Keratinocyte (primary cell): ENCODE data around the gene CREG2.

ENCODE experiments used
- EZH2 ChIP-seq: IDR thresholded peaks from one replicate; pipeline ENCODE4 v1.6.1; 2012; ENCODE audit warnings: inconsistent platforms, mild to moderate bottlenecking, low read length, moderate library complexity
- TF ChIP-seq, protein P1 (sequence below), 3 experiments: IDR thresholded peaks in 1 of 3; conservative IDR thresholded peaks in 1 of 3; optimal IDR thresholded peaks in 1 of 3; 2 replicates in 2 of 3; 3 replicates in 1 of 3; pipeline versions ENCODE3 to v1.5.1; 2011; ENCODE audit warnings: low read length in 3 of 3, mild to moderate bottlenecking in 3 of 3, moderate library complexity in 2 of 3, control low read depth in 1 of 3, inconsistent platforms in 1 of 3; ENCODE audit not compliant: insufficient read depth in 2 of 3; ENCODE audit errors: extremely low read depth in 1 of 3

- TF ChIP-seq, protein P1, sequence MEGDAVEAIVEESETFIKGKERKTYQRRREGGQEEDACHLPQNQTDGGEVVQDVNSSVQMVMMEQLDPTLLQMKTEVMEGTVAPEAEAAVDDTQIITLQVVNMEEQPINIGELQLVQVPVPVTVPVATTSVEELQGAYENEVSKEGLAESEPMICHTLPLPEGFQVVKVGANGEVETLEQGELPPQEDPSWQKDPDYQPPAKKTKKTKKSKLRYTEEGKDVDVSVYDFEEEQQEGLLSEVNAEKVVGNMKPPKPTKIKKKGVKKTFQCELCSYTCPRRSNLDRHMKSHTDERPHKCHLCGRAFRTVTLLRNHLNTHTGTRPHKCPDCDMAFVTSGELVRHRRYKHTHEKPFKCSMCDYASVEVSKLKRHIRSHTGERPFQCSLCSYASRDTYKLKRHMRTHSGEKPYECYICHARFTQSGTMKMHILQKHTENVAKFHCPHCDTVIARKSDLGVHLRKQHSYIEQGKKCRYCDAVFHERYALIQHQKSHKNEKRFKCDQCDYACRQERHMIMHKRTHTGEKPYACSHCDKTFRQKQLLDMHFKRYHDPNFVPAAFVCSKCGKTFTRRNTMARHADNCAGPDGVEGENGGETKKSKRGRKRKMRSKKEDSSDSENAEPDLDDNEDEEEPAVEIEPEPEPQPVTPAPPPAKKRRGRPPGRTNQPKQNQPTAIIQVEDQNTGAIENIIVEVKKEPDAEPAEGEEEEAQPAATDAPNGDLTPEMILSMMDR (optimal IDR thresholded peaks at IDR 0.05 in 1 of 3, IDR thresholded peaks at IDR 0.05 in 1 of 3, conservative IDR thresholded peaks at IDR 0.05 in 1 of 3; ENCODE audit: extremely low read depth in 1 of 3, insufficient read depth in 2 of 3, low read length in 3 of 3): no peak
- TF ChIP-seq EZH2: no peak
These were observed 79.3 kb downstream of the CREG2 start for GRCh38 chr2:101307950-101308431.
